HCT116 (cell line): Measurements from ENCODE around the gene OBSCN. TPM values are rescaled to one million over a fixed set of nuclear protein-coding genes. Genes with fewer than 3 reads are reported as not detected.

Experiments used
- ATAC-seq: fragments of 200-7000 bp; cut with Tn5 transposase; 2 replicates; pipeline ENCODE4 v1.9.1; 2020; ENCODE audit warnings: mild to moderate bottlenecking, moderate library complexity
- BruUV-seq: library from RNA; stranded (reverse); fragments of 400-500 nt; replicated peaks from 2 replicates; lab custom pipeline; 2021; lab: Mats Ljungman, UMichigan
- CTCF ChIA-PET: fragments of 300-600 bp; sonication (Branson Sonifier 250); formaldehyde crosslinking; loops from one replicate; lab custom pipeline; 2021; ENCODE audit warnings: antibody characterized with exemption; lab: Charles Lee
- POLR2A ChIA-PET: fragments of 300-600, 350-600 bp; sonication (Branson Sonifier 250); formaldehyde crosslinking; loops from one replicate; lab custom pipeline; 2021; ENCODE audit warnings: antibody characterized with exemption; lab: Charles Lee
- RAD21 ChIA-PET, 2 experiments: fragments of 300-600 bp; sonication (Branson Sonifier 250); formaldehyde crosslinking; loops; one replicate each; lab custom pipeline; 2023; ENCODE audit warnings: low total read pairs in 2 of 2; ENCODE audit not compliant: uncharacterized antibody in 2 of 2, unreplicated experiment in 2 of 2, low non-redundant PET in 1 of 2; lab: Charles Lee
- DNase-seq: peaks from one replicate; pipeline ENCODE4 v3.0.0-alpha.2; 2010; ENCODE audit warnings: low read depth, low spot score
- H2AFZ ChIP-seq: fragments of 200-600 bp; shearing (Covaris generic), sonication (generic); 2 replicates; pipeline ENCODE4 v1.6.1; 2017; ENCODE audit warnings: low read depth, mixed run types, mixed read lengths, antibody characterized with exemption, low read length; ENCODE audit not compliant: poor library complexity, severe bottlenecking
- H3K27ac ChIP-seq: 2 replicates; pipeline ENCODE4 v1.5.1; 2012; ENCODE audit warnings: low read depth, low read length
- H3K27me3 ChIP-seq: fragments of 200-600 bp; sonication (generic); 2 replicates; pipeline ENCODE4 v1.6.1; 2016; ENCODE audit warnings: mixed run types, low read length, mixed read lengths; ENCODE audit not compliant: insufficient read depth
- H3K36me3 ChIP-seq, 2 experiments: fragments of 200-500 bp in 1 of 2; fragments of 200-600 bp in 1 of 2; sonication (Bioruptor generic) in 1 of 2; sonication (generic) in 1 of 2; 2 replicates each; pipeline versions ENCODE4 v1.5.1 to v1.6.1; 2014 to 2016; ENCODE audit warnings: low read length in 2 of 2, inconsistent platforms in 1 of 2, mixed read lengths in 1 of 2, mixed run types in 1 of 2; ENCODE audit not compliant: insufficient read depth in 2 of 2, control insufficient read depth in 1 of 2
- H3K4me1 ChIP-seq, 2 experiments: fragments of 200-600 bp in 1 of 2; sonication (generic) in 1 of 2; 2 replicates each; pipeline versions ENCODE4 v1.5.1 to v1.6.1; 2012 to 2017; ENCODE audit warnings: low read length in 2 of 2, inconsistent platforms in 1 of 2, mild to moderate bottlenecking in 1 of 2, mixed read lengths in 1 of 2, mixed run types in 1 of 2, moderate library complexity in 1 of 2; ENCODE audit not compliant: insufficient read depth in 2 of 2, control insufficient read depth in 1 of 2
- H3K4me2 ChIP-seq: fragments of 200-600 bp; sonication (generic); 2 replicates; pipeline ENCODE4 v1.6.1; 2017; ENCODE audit warnings: mixed run types, low read length, mixed read lengths
- H3K4me3 ChIP-seq, 2 experiments: fragments of 200-600 bp in 1 of 2; sonication (generic) in 1 of 2; replicated peaks in 1 of 2; 2 replicates each; pipeline ENCODE4 v1.5.1; 2011 to 2016; ENCODE audit warnings: low read length in 2 of 2, control low read depth in 1 of 2, low read depth in 1 of 2, mild to moderate bottlenecking in 1 of 2, mixed read lengths in 1 of 2, mixed run types in 1 of 2
- H3K79me2 ChIP-seq: fragments of 200-600 bp; sonication (generic); 2 replicates; pipeline ENCODE4 v1.6.1; 2017; ENCODE audit warnings: mild to moderate bottlenecking, mixed run types, low read length, moderate library complexity, mixed read lengths; ENCODE audit not compliant: insufficient read depth
- H3K9ac ChIP-seq: fragments of 200-600 bp; sonication (generic); 2 replicates; pipeline ENCODE4 v1.6.1; 2016; ENCODE audit warnings: low read length, mixed read lengths
- H3K9me2 ChIP-seq: fragments of 200-600 bp; sonication (generic), shearing (Covaris generic); 2 replicates; pipeline ENCODE4 v1.6.1; 2017; ENCODE audit warnings: mixed run types, mild to moderate bottlenecking, moderate library complexity; ENCODE audit not compliant: insufficient read depth
- H3K9me3 ChIP-seq, 2 experiments: fragments of 200-500 bp in 1 of 2; fragments of 200-600 bp in 1 of 2; sonication (Bioruptor generic) in 1 of 2; sonication (generic) in 1 of 2; 2 replicates each; pipeline ENCODE4 v1.6.1; 2014 to 2017; ENCODE audit warnings: low read length in 2 of 2, mixed read lengths in 2 of 2, inconsistent platforms in 1 of 2, low read depth in 1 of 2, mild to moderate bottlenecking in 1 of 2, mixed run types in 1 of 2, moderate library complexity in 1 of 2; ENCODE audit not compliant: control insufficient read depth in 1 of 2, insufficient read depth in 1 of 2
- H4K20me1 ChIP-seq: fragments of 200-600 bp; sonication (generic), shearing (Covaris generic); 2 replicates; pipeline ENCODE4 v1.6.1; 2017; ENCODE audit warnings: mixed run types, mild to moderate bottlenecking, moderate library complexity; ENCODE audit not compliant: insufficient read depth
- CBX3 ChIP-seq: IDR thresholded peaks from 2 replicates; pipeline ENCODE4 v1.6.1; 2012; ENCODE audit warnings: low read depth
- CEBPB ChIP-seq: IDR thresholded peaks from 2 replicates; pipeline ENCODE4 v1.6.1; 2012; ENCODE audit warnings: low read depth
- EGR1 ChIP-seq: IDR thresholded peaks from 2 replicates; pipeline ENCODE4 v1.6.1; 2012; ENCODE audit warnings: low read depth
- ELF1 ChIP-seq: IDR thresholded peaks from 2 replicates; pipeline ENCODE4 v1.6.1; 2012; ENCODE audit warnings: low read depth, borderline replicate concordance
- EZH2phosphoT487 ChIP-seq: fragments of 200-600 bp; IDR thresholded peaks from 2 replicates; pipeline ENCODE4 v1.6.1; 2018; ENCODE audit warnings: antibody characterized with exemption, borderline replicate concordance
- FOSL1 ChIP-seq: IDR thresholded peaks from 2 replicates; pipeline ENCODE4 v1.6.1; 2012; ENCODE audit warnings: low read depth
- POLR2A ChIP-seq: IDR thresholded peaks from 2 replicates; pipeline ENCODE4 v1.7.0; 2011; ENCODE audit warnings: borderline replicate concordance; ENCODE audit not compliant: insufficient read depth, insufficient read length; ENCODE audit errors: extremely low read depth
- POLR2AphosphoS5 ChIP-seq: IDR thresholded peaks from 2 replicates; pipeline ENCODE4 v1.6.1; 2011; ENCODE audit warnings: mild to moderate bottlenecking, low read depth, low read length, moderate library complexity
- RAD21 ChIP-seq: IDR thresholded peaks from 2 replicates; pipeline ENCODE4 v1.6.1; 2012; ENCODE audit warnings: low read depth, mild to moderate bottlenecking
- SIN3A ChIP-seq: IDR thresholded peaks from 2 replicates; pipeline ENCODE4 v1.6.1; 2012; ENCODE audit warnings: low read depth
- SP1 ChIP-seq: IDR thresholded peaks from 2 replicates; pipeline ENCODE4 v1.6.1; 2012; ENCODE audit warnings: low read depth
- SRF ChIP-seq: IDR thresholded peaks from 2 replicates; pipeline ENCODE4 v1.6.1; 2012; ENCODE audit warnings: low read depth
- ZBTB33 ChIP-seq: IDR thresholded peaks from 2 replicates; pipeline ENCODE4 v1.6.1; 2011; ENCODE audit warnings: mild to moderate bottlenecking, low read length, moderate library complexity; ENCODE audit not compliant: insufficient replicate concordance; ENCODE audit errors: extremely low read depth
- ZFX ChIP-seq: fragments of 450-650 bp; IDR thresholded peaks from 2 replicates; pipeline ENCODE4 v1.6.1; 2017
- ZNF274 ChIP-seq: fragments of 200-500 bp; sonication (Bioruptor generic); IDR thresholded peaks from 2 replicates; pipeline ENCODE4 v1.6.1; 2014; ENCODE audit warnings: mild to moderate bottlenecking, low read depth, low read length, inconsistent platforms
- intact Hi-C: fragments of 100-400 bp; cut with micrococcal nuclease; formaldehyde crosslinking; loops from 2 replicates; pipeline ENCODE4 v1.10.0; 2022
- total RNA-seq: library from RNA; stranded (reverse); gene quantifications from one replicate; pipeline ENCODE4 v1.2.1, GENCODE V29; 2021; ENCODE audit not compliant: unreplicated experiment
- TF ChIP-seq, protein P1 (sequence below): IDR thresholded peaks from 2 replicates; pipeline ENCODE4 v1.6.1; 2012

Gene OBSCN
- total RNA-seq, 1 experiment from 2014 or later = 16.6 TPM

GRCh38 chr1:228364706-228365213, 156.9 kb downstream of the OBSCN start:
- ChIA-PET POLR2A (no interaction called here), RAD21 (no interaction called here), CTCF (no interaction called here)
- H3K4me2 ChIP-seq = no peak overlapping the region
- ATAC-seq = no peak
- no peak overlapping the region for H3K27ac ChIP-seq
- no peak for DNase-seq
- H3K27me3 ChIP-seq = no peaks in the 10 kb centered on the region
- no peak overlapping the region for H3K9ac ChIP-seq
- intact Hi-C loops = no loop called here
- H3K79me2 ChIP-seq = no peaks in the 10 kb centered on the region
- H3K4me3 ChIP-seq = no peak overlapping the region
- no peaks in the 10 kb centered on the region for H3K9me2 ChIP-seq
- TF ChIP-seq ZNF274 = no peak
- TF ChIP-seq SRF = no peak
- TF ChIP-seq CEBPB = no peak
- TF ChIP-seq FOSL1 = no peak
- TF ChIP-seq POLR2AphosphoS5 = no peak
- TF ChIP-seq EZH2phosphoT487 = no peak
- TF ChIP-seq RAD21 = no peak
- no peak for TF ChIP-seq ZBTB33
- no peak for TF ChIP-seq POLR2A
- no peak for TF ChIP-seq SIN3A
- TF ChIP-seq, protein P1, sequence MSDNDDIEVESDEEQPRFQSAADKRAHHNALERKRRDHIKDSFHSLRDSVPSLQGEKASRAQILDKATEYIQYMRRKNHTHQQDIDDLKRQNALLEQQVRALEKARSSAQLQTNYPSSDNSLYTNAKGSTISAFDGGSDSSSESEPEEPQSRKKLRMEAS = no peak
- no peak for TF ChIP-seq EGR1
- TF ChIP-seq ZFX = no peak
- TF ChIP-seq ELF1 = no peak
- TF ChIP-seq CBX3 = no peak
- no peak for TF ChIP-seq SP1
- no peaks in the 10 kb centered on the region for H3K9me3 ChIP-seq
- BruUV-seq = no TSS peak
- no peak overlapping the region for H2AFZ ChIP-seq
- no peaks in the 10 kb centered on the region for H3K36me3 ChIP-seq
- H4K20me1 ChIP-seq = no peaks in the 10 kb centered on the region
- peaks cover 0 to 12% of the 10 kb centered on the region in 2 experiments; a peak in 3 of 4 replicates for H3K4me1 ChIP-seq
